OCI-LY1 (cell line): ENCODE results near the gene RABGAP1.

Experiments
- H2AFZ ChIP-seq: fragments of 200-600 bp; sonication (generic), shearing (Covaris generic); 2 replicates; pipeline ENCODE4 v1.6.0; 2014; ENCODE audit warnings: antibody characterized with exemption, mild to moderate bottlenecking, low read length
- H3F3A ChIP-seq: fragments of 200-600 bp; sonication (generic), shearing (Covaris generic); 2 replicates; pipeline ENCODE4 v1.6.0; 2014; ENCODE audit warnings: mild to moderate bottlenecking, antibody characterized with exemption, low read length, moderate library complexity; ENCODE audit not compliant: insufficient read depth
- H3K27ac ChIP-seq: fragments of 200-600 bp; sonication (generic); 2 replicates; pipeline ENCODE4 v1.5.1; 2014; ENCODE audit warnings: low read length, mixed run types, mild to moderate bottlenecking, low read depth; ENCODE audit not compliant: poor library complexity, severe bottlenecking
- H3K27me3 ChIP-seq: fragments of 200-600 bp; sonication (generic); 2 replicates; pipeline ENCODE4 v1.6.0; 2014; ENCODE audit warnings: antibody characterized with exemption, mild to moderate bottlenecking, low read length, moderate library complexity; ENCODE audit not compliant: insufficient read depth
- H3K36me3 ChIP-seq: fragments of 200-600 bp; sonication (generic); 2 replicates; pipeline ENCODE4 v1.6.1; 2014; ENCODE audit warnings: mild to moderate bottlenecking, antibody characterized with exemption, low read length, moderate library complexity, mixed read lengths; ENCODE audit not compliant: insufficient read depth
- H3K4me1 ChIP-seq: fragments of 200-600 bp; sonication (generic); 2 replicates; pipeline ENCODE4 v1.5.1; 2014; ENCODE audit warnings: mild to moderate bottlenecking, low read length, moderate library complexity; ENCODE audit not compliant: insufficient read depth, severe bottlenecking
- H3K4me2 ChIP-seq: fragments of 200-600 bp; sonication (generic), shearing (Covaris generic); 2 replicates; pipeline ENCODE4 v1.6.1; 2014; ENCODE audit warnings: low read length
- H3K4me3 ChIP-seq: fragments of 200-600 bp; sonication (generic); 2 replicates; pipeline ENCODE4 v1.5.1; 2014; ENCODE audit warnings: low read length, low read depth, mild to moderate bottlenecking, mixed read lengths; ENCODE audit not compliant: poor library complexity, severe bottlenecking
- H3K79me2 ChIP-seq: fragments of 200-600 bp; shearing (Covaris generic); 2 replicates; pipeline ENCODE4 v1.6.1; 2016; ENCODE audit warnings: mixed run types, low read length, mixed read lengths; ENCODE audit not compliant: insufficient read depth
- H3K9ac ChIP-seq: fragments of 200-600 bp; sonication (generic), shearing (Covaris generic); 2 replicates; pipeline ENCODE4 v1.6.1; 2014; ENCODE audit warnings: mild to moderate bottlenecking, low read length, mixed read lengths
- H3K9me2 ChIP-seq: fragments of 200-600 bp; sonication (generic), shearing (Covaris generic); 2 replicates; pipeline ENCODE4 v1.6.1; 2014; ENCODE audit warnings: low read depth, mild to moderate bottlenecking, low read length, mixed read lengths
- H3K9me3 ChIP-seq: fragments of 200-600 bp; shearing (Covaris generic); 2 replicates; pipeline ENCODE4 v1.6.1; 2014; ENCODE audit warnings: low read length, mixed read lengths
- H4K20me1 ChIP-seq: fragments of 200-600 bp; sonication (generic), shearing (Covaris generic); 2 replicates; pipeline ENCODE4 v1.6.0; 2016; ENCODE audit warnings: mild to moderate bottlenecking, low read length; ENCODE audit not compliant: insufficient read depth
- EZH2 ChIP-seq: fragments of 200-600 bp; sonication (generic), shearing (Covaris generic); IDR thresholded peaks from 2 replicates; pipeline ENCODE4 v1.8.0; 2017; ENCODE audit warnings: borderline replicate concordance, mixed run types, mild to moderate bottlenecking, antibody characterized with exemption, low read length, moderate library complexity, mixed read lengths
- TF ChIP-seq, protein P1 (sequence below): fragments of 200-600 bp; sonication (generic), shearing (Covaris generic); IDR thresholded peaks from 2 replicates; pipeline ENCODE4 v1.5.1; 2017; ENCODE audit warnings: mild to moderate bottlenecking, antibody characterized with exemption, low read length, moderate library complexity, mixed read lengths

Gene RABGAP1

DNA sequence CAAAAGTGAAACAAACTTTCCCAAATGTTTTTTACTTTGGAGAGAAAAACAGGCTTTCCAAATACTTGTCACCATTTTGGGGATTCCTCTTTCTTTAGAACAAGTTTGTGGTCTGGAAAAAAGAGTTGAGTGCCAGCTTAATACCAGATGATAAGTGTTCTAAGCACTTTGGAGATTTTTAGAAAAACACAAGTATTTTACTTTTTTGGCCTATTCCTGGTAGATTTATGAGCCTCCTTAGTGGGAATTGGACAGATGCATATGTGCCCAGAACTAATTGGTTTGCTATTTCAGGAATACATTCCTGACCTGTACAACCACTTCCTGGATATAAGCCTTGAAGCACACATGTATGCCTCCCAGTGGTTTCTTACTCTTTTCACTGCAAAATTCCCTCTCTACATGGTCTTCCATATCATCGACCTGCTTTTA, 133.2 kb downstream of the RABGAP1 start:
- Histone ChIP-seq H4K20me1 (no peaks in the 10 kb centered on the region), H3K27me3 (no peaks in the 10 kb centered on the region), H3K4me1 (peaks cover 13% of the 10 kb centered on the region), H3K9ac (no peak overlapping the region), H3K27ac (no peak overlapping the region), H3K36me3 (peaks cover 63% of the 10 kb centered on the region; the same call in 1 of the 2 replicates), H3K4me2 (no peak overlapping the region), H2AFZ (no peak overlapping the region), H3K9me3 (no peaks in the 10 kb centered on the region), H3F3A (no peaks in the 10 kb centered on the region), H3K9me2 (no peaks in the 10 kb centered on the region), H3K79me2 (no peaks in the 10 kb centered on the region), H3K4me3 (no peak overlapping the region)
- TF ChIP-seq, protein P1, sequence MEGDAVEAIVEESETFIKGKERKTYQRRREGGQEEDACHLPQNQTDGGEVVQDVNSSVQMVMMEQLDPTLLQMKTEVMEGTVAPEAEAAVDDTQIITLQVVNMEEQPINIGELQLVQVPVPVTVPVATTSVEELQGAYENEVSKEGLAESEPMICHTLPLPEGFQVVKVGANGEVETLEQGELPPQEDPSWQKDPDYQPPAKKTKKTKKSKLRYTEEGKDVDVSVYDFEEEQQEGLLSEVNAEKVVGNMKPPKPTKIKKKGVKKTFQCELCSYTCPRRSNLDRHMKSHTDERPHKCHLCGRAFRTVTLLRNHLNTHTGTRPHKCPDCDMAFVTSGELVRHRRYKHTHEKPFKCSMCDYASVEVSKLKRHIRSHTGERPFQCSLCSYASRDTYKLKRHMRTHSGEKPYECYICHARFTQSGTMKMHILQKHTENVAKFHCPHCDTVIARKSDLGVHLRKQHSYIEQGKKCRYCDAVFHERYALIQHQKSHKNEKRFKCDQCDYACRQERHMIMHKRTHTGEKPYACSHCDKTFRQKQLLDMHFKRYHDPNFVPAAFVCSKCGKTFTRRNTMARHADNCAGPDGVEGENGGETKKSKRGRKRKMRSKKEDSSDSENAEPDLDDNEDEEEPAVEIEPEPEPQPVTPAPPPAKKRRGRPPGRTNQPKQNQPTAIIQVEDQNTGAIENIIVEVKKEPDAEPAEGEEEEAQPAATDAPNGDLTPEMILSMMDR, result no peak
- no peak for TF ChIP-seq EZH2

DNA sequence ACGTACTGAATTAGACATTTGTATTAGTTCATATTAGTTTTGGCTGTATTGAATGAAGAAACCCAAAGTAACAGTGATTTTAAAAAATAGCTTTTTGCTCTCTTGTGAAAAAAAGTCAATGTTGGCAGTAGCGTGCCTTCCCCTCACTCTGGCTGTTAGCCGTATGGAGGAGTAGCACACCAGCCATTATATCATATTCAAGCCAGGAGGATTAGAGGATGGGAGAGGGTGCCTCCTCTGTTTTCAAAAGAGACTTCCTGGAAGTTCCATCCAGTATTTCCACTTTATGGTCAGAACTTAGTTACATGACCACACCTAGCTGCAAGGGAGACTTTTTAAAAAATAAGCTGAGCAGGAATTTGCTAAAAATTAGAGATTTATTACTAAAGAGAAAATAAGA, 133.8 kb downstream of the RABGAP1 start:
- Histone ChIP-seq H2AFZ (no peak overlapping the region), H3F3A (no peaks in the 10 kb centered on the region), H3K4me1 (peaks cover 13% of the 10 kb centered on the region), H3K9me2 (no peaks in the 10 kb centered on the region), H4K20me1 (no peaks in the 10 kb centered on the region), H3K27me3 (no peaks in the 10 kb centered on the region), H3K9ac (no peak overlapping the region), H3K79me2 (no peaks in the 10 kb centered on the region), H3K4me2 (no peak overlapping the region), H3K4me3 (no peak overlapping the region), H3K27ac (no peak overlapping the region), H3K9me3 (no peaks in the 10 kb centered on the region), H3K36me3 (peaks cover 67% of the 10 kb centered on the region; the same call in 1 of the 2 replicates)
- TF ChIP-seq, protein P1, result no peak
- TF ChIP-seq EZH2, result no peak

DNA sequence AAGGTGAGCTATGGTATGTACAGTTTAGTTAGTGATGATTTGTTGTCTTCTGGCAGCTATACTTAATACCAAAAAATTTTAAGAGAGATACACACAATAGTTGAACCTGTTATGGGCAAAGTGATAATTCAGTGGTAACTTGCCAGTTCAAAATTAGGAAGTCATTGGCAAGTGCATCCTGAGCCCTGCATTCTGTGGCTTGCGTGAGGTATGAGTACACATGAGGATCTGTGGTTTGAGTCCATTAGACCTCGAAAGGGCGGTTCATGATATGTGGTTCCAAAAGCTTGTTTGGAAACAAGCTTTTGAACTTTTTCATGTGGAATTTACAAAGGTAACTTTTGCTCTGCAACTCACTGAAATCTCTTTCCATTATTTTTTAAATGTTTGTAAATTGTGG, 139.6 kb downstream of the RABGAP1 start:
- no peaks in the 10 kb centered on the region for H3F3A ChIP-seq
- TF ChIP-seq EZH2, result no peak
- TF ChIP-seq, protein P1, result no peak
- no peak overlapping the region for H3K9ac ChIP-seq
- no peak overlapping the region for H3K27ac ChIP-seq
- no peaks in the 10 kb centered on the region for H4K20me1 ChIP-seq
- H3K4me2 ChIP-seq, result no peak overlapping the region
- no peak overlapping the region for H3K4me3 ChIP-seq
- no peaks in the 10 kb centered on the region for H3K9me3 ChIP-seq
- peaks cover 12% of the 10 kb centered on the region for H3K4me1 ChIP-seq
- H3K36me3 ChIP-seq, result peaks cover 36% of the 10 kb centered on the region; the same call in 1 of the 2 replicates
- H3K27me3 ChIP-seq, result no peaks in the 10 kb centered on the region
- no peaks in the 10 kb centered on the region for H3K79me2 ChIP-seq
- no peaks in the 10 kb centered on the region for H3K9me2 ChIP-seq
- no peak overlapping the region for H2AFZ ChIP-seq
